ENCODE data around the gene LPIN2.

GRCh38 chr18:3013024-3013804, at the start of gene LPIN2:
- TF ChIP-seq CTCF (IDR thresholded peaks at IDR 0.05) = no peak
- TF ChIP-seq POLR2A (IDR thresholded peaks at IDR 0.05) = peak in 1 of 2 donors; percentile 89

Data from thyroid gland (tissue), 4 donors.